CD14-positive monocyte (primary cell): Measurements from ENCODE around the gene IGF1R. TPM values are rescaled to one million over a fixed set of nuclear protein-coding genes. Genes with fewer than 3 reads are reported as not detected.
A peak's percentile ranks its signal among the peaks of the same experiment; 100 is the strongest.

ENCODE experiments used
- DNase-seq, 3 donors: peaks; one replicate each; pipeline ENCODE4 v3.0.0-alpha.2; 2011 to 2022
- H2AFZ ChIP-seq: 2 replicates; pipeline ENCODE4 v1.6.0; 2012; ENCODE audit warnings: mild to moderate bottlenecking, low read depth, low read length, inconsistent platforms; ENCODE audit not compliant: insufficient read depth, poor library complexity, severe bottlenecking
- H3K27ac ChIP-seq, 2 donors: 1 replicate in 1 of 2; 2 replicates in 1 of 2; pipeline ENCODE4 v1.5.1; 2012 to 2013; ENCODE audit warnings: low read length in 2 of 2, control low read depth in 1 of 2, inconsistent platforms in 1 of 2, low read depth in 1 of 2, mild to moderate bottlenecking in 1 of 2
- H3K27me3 ChIP-seq, 2 donors: one replicate each; pipeline versions ENCODE4 v1.6.0 to v1.6.1; 2011 to 2013; ENCODE audit warnings: low read length in 2 of 2; ENCODE audit not compliant: control insufficient read depth in 2 of 2, insufficient read depth in 2 of 2
- H3K36me3 ChIP-seq, 2 donors: replicated peaks in 1 of 2; 1 replicate in 1 of 2; 2 replicates in 1 of 2; pipeline versions ENCODE4 v1.5.1 to v1.6.1; 2012 to 2013; ENCODE audit warnings: low read length in 2 of 2, control low read depth in 1 of 2, inconsistent platforms in 1 of 2, mild to moderate bottlenecking in 1 of 2; ENCODE audit not compliant: insufficient read depth in 2 of 2, control insufficient read depth in 1 of 2
- H3K4me1 ChIP-seq, 2 donors: 1 replicate in 1 of 2; 2 replicates in 1 of 2; pipeline versions ENCODE4 v1.5.1 to v1.6.1; 2012 to 2013; ENCODE audit warnings: low read length in 2 of 2, control low read depth in 1 of 2, inconsistent platforms in 1 of 2, mild to moderate bottlenecking in 1 of 2, moderate library complexity in 1 of 2; ENCODE audit not compliant: insufficient read depth in 2 of 2, control insufficient read depth in 1 of 2
- H3K4me2 ChIP-seq: replicated peaks from 2 replicates; pipeline ENCODE3; 2012; ENCODE audit warnings: low read length, moderate library complexity, mild to moderate bottlenecking; ENCODE audit not compliant: poor library complexity, severe bottlenecking; ENCODE audit errors: extremely low read depth
- H3K4me3 ChIP-seq, 3 experiments: fragments of 200-600 bp in 1 of 3; sonication (generic) in 1 of 3; replicated peaks in 1 of 3; 1 replicate in 2 of 3; 2 replicates in 1 of 3; pipeline ENCODE4 v1.5.1; 2011 to 2013; ENCODE audit warnings: low read length in 3 of 3, mild to moderate bottlenecking in 3 of 3, control low read depth in 2 of 3, low read depth in 2 of 3, inconsistent platforms in 1 of 3, moderate library complexity in 1 of 3
- H3K79me2 ChIP-seq: 2 replicates; pipeline ENCODE4 v1.6.0; 2012; ENCODE audit warnings: mild to moderate bottlenecking, control low read depth, inconsistent platforms, low read length, moderate library complexity; ENCODE audit not compliant: insufficient read depth
- H3K9ac ChIP-seq: 2 replicates; pipeline ENCODE4 v1.6.0; 2017; ENCODE audit warnings: low read length, mild to moderate bottlenecking; ENCODE audit not compliant: insufficient read depth, poor library complexity, severe bottlenecking
- H3K9me3 ChIP-seq, 2 donors: replicated peaks in 1 of 2; 1 replicate in 1 of 2; 2 replicates in 1 of 2; pipeline versions ENCODE4 v1.5.1 to v1.6.1; 2012 to 2013; ENCODE audit warnings: low read length in 2 of 2, control low read depth in 1 of 2; ENCODE audit not compliant: control insufficient read depth in 1 of 2, insufficient read depth in 1 of 2
- H4K20me1 ChIP-seq: 2 replicates; pipeline ENCODE4 v1.6.0; 2012; ENCODE audit warnings: mild to moderate bottlenecking, low read length, control low read depth, moderate library complexity; ENCODE audit not compliant: insufficient read depth
- H3K27ac Mint-ChIP-seq, 7 donors: one replicate each; pipeline ENCODE4 v1.8.0; 2020; ENCODE audit warnings: mild to moderate bottlenecking in 7 of 7, mixed read lengths in 7 of 7, moderate library complexity in 6 of 7, inconsistent platforms in 2 of 7
- H3K27me3 Mint-ChIP-seq, 3 donors: one replicate each; pipeline ENCODE4 v1.8.0; 2021 to 2022; ENCODE audit warnings: low read depth in 3 of 3, mild to moderate bottlenecking in 3 of 3, mixed read lengths in 3 of 3, moderate library complexity in 3 of 3, inconsistent platforms in 1 of 3
- H3K36me3 Mint-ChIP-seq, 2 donors: one replicate each; pipeline ENCODE4 v1.8.0; 2020; ENCODE audit warnings: mixed read lengths in 2 of 2, inconsistent platforms in 1 of 2, mild to moderate bottlenecking in 1 of 2
- H3K4me1 Mint-ChIP-seq: one replicate; pipeline ENCODE4 v1.8.0; 2020; ENCODE audit warnings: mild to moderate bottlenecking, mixed read lengths
- H3K4me3 Mint-ChIP-seq, 2 donors: one replicate each; pipeline ENCODE4 v1.8.0; 2020; ENCODE audit warnings: mild to moderate bottlenecking in 2 of 2, mixed read lengths in 2 of 2, moderate library complexity in 1 of 2
- H3K9me3 Mint-ChIP-seq, 7 donors: one replicate each; pipeline ENCODE4 v1.8.0; 2020 to 2022; ENCODE audit warnings: mixed read lengths in 7 of 7, mild to moderate bottlenecking in 6 of 7, moderate library complexity in 6 of 7, inconsistent platforms in 2 of 7
- CTCF ChIP-seq: fragments of 200-600 bp; IDR thresholded peaks from one replicate; pipeline ENCODE4 v1.8.0; 2022; ENCODE audit warnings: antibody characterized with exemption, mild to moderate bottlenecking
- WGBS: methylation state at CpG from one replicate; pipeline ENCODE4 v1.1.5; 2013; ENCODE audit warnings: missing lambda C conversion rate; ENCODE audit not compliant: insufficient coverage; 5-methylcytosine and 5-hydroxymethylcytosine counted together
- intact Hi-C, 2 donors: fragments of 100-400 bp; cut with micrococcal nuclease; formaldehyde crosslinking; loops; one replicate each; pipeline versions ENCODE4 v1.15.0 to v1.15.1; 2023
- polyA plus RNA-seq, 3 donors: library from polyadenylated mRNA; depleted of rRNA in 1 of 3; unstranded in 2 of 3; stranded (reverse) in 1 of 3; fragments of 300-500 nt in 2 of 3; fragments of >200 nt in 1 of 3; fragmentation: Illumina TruSeq in 2 of 3; gene quantifications; 1 replicate in 2 of 3; 2 replicates in 1 of 3; pipeline ENCODE4 v1.2.3, GENCODE V29; 2012 to 2021

Gene IGF1R
- polyA plus RNA-seq, 3 donors, result 0.35 to 4.9 (median 0.67) TPM

DNA sequence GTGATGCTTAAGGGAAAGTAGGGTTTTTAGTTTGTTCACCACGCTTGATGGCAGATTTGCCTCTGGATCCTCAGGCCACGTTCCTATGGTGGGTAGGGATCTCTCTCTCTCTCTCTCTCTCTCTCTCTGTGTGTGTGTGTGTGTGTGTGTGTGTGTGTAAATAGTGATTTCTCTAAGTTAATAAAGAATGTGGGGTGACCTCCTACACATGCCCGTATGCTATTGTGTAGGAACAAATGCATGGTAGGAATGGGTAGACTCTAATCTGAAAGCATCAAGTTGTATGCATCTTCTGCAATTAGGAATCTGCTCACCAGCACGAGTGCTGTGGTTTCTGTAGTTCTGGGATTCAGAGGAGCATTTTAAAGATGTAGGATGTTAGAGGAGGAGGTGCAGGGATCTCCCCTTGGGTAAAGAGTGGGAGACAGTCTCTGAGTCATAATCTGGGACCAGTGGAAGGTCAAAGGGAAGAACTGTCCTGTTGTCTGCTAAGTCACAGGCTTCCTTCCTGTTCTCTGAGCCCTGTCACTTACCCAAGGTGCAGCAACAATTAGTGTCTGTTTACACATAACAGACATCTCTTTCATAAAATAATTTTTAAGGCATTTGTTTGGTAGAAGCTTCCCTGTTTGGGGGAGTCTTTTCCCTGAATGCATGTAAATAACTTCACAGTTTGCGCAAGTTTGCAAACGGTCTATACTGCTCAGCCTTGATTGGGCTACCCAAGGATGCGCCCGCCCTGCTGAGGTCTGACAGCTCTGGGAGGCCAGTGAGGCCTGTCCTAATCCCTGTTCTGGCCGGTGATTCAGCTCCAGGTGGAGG lies 139.8 kb downstream of the IGF1R start:
- H2AFZ ChIP-seq, result no peak overlapping the region
- H3K79me2 ChIP-seq, result peaks cover 63% of the 10 kb centered on the region
- peaks cover 15 to 22% of the 10 kb centered on the region in 2 donors for H3K4me1 ChIP-seq
- Mint-ChIP-seq H3K27ac (peak overlapping the region; percentile 58 to 80 (median 69)), H3K9me3 (no peaks in the 10 kb centered on the region), H3K4me3 (no peak overlapping the region), H3K27me3 (peaks cover 0 to 1% (median 1%) of the 10 kb centered on the region in 3 donors), H3K36me3 (no peaks in the 10 kb centered on the region), H3K4me1 (peaks cover 49% of the 10 kb centered on the region)
- H4K20me1 ChIP-seq, result peaks cover 68% of the 10 kb centered on the region
- H3K9ac ChIP-seq, result peak overlapping the region; percentile 24
- intact Hi-C loops, result no loop called here
- H3K27me3 ChIP-seq, result no peaks in the 10 kb centered on the region
- no peak for TF ChIP-seq CTCF
- no peaks in the 10 kb centered on the region for H3K9me3 ChIP-seq
- WGBS, result 30% methylated on average over 7 of the region's 9 CpGs
- peak; percentile 64 to 75 (median 74) for DNase-seq
- H3K4me2 ChIP-seq, result peak overlapping the region; percentile 15
- peak overlapping the region; percentile 23 to 66 for H3K27ac ChIP-seq
- H3K4me3 ChIP-seq, result no peak overlapping the region
- H3K36me3 ChIP-seq, result no peaks in the 10 kb centered on the region

DNA sequence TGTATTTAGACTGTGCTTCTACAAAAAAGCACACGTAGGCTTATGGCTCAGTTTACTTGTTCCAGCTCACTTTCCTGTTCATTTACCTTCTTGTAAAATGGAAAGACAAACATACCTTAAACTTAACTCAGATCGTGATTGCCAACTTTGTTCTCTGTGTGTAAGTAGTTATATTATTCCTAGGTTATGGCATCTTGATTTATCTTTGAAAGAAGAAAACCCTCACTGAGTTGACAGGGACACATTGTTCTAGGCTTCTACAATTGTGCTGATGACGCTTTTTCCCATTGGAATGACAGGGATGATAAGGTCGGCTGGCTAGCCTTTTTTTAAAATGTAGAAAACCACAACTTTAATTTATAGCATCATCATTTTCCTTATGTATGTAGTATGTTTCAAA lies 140.7 kb downstream of the IGF1R start:
- intact Hi-C loops, result no loop called here
- TF ChIP-seq CTCF, result no peak
- H4K20me1 ChIP-seq, result peaks cover 77% of the 10 kb centered on the region
- peaks cover 0 to 1% (median 1%) of the 10 kb centered on the region in 3 donors for H3K27me3 Mint-ChIP-seq
- peaks cover 15 to 22% of the 10 kb centered on the region in 2 donors for H3K4me1 ChIP-seq
- H3K4me2 ChIP-seq, result no peak overlapping the region
- no peak overlapping the region for H2AFZ ChIP-seq
- H3K4me3 ChIP-seq, result no peak overlapping the region
- no peaks in the 10 kb centered on the region for H3K9me3 ChIP-seq
- DNase-seq, result no peak
- peak overlapping the region; percentile 24 for H3K9ac ChIP-seq
- no peaks in the 10 kb centered on the region for H3K36me3 Mint-ChIP-seq
- H3K9me3 Mint-ChIP-seq, result no peaks in the 10 kb centered on the region
- no peaks in the 10 kb centered on the region for H3K36me3 ChIP-seq
- WGBS, result no CpG with 5 or more reads among the region's 4 CpGs
- H3K27ac ChIP-seq, result peak overlapping the region in 1 of 2 donors; percentile 66
- peak overlapping the region in 6 of 7 donors; percentile 58 to 80 (median 64) for H3K27ac Mint-ChIP-seq
- H3K27me3 ChIP-seq, result no peaks in the 10 kb centered on the region
- H3K79me2 ChIP-seq, result peaks cover 65% of the 10 kb centered on the region
- H3K4me3 Mint-ChIP-seq, result no peak overlapping the region
- peaks cover 50% of the 10 kb centered on the region for H3K4me1 Mint-ChIP-seq
